ENCODE results near the gene SAMD11. TPM values are rescaled to one million over a fixed set of nuclear protein-coding genes. Genes with fewer than 3 reads are reported as not detected.

SAMD11 gene
- polyA plus RNA-seq, 2 of the 4 experiments (the other 2 are of a cell fraction): 22.4 to 52.8 TPM

- no peak for TF ChIP-seq CBX8 (IDR thresholded peaks at IDR 0.05)
- TF ChIP-seq RNF2 (IDR thresholded peaks at IDR 0.05; ENCODE audit: borderline replicate concordance, low read depth): no peak
- no peak for TF ChIP-seq CHD4 (IDR thresholded peaks at IDR 0.05; ENCODE audit: borderline replicate concordance)
- no peak for TF ChIP-seq BCL3 (IDR thresholded peaks at IDR 0.05)
- no peak for TF ChIP-seq TFCP2L1 (CRISPR knock-in tag; IDR thresholded peaks at IDR 0.05)
- TF ChIP-seq JUN (IDR thresholded peaks at IDR 0.05): no peak
- TF ChIP-seq ZNF302 (CRISPR knock-in tag; IDR thresholded peaks at IDR 0.05): no peak
- TF ChIP-seq E2F6 (IDR thresholded peaks at IDR 0.05; ENCODE audit: borderline replicate concordance, low read depth): no peak
- TF ChIP-seq MAX (IDR thresholded peaks at IDR 0.05): no peak
- TF ChIP-seq POLR2AphosphoS2 (conservative IDR thresholded peaks at IDR 0.05; ENCODE audit: low read length): no peak
- no peak for TF ChIP-seq BHLHE40 (IDR thresholded peaks at IDR 0.05; ENCODE audit: low read depth, low read length)
- no peak for TF ChIP-seq JUNB (IDR thresholded peaks at IDR 0.05)
- peaks cover 7% of the 10 kb centered on the region for H3K4me1 ChIP-seq
- WGBS (ENCODE audit: missing lambda C conversion rate): 84% methylated on average over 7 of the region's 7 CpGs
- ATAC-seq (no peak), DNase-seq (ENCODE audit: low read depth in 1 of 2, low spot score in 1 of 2) (no peak), FAIRE-seq (no peak)
- no peak overlapping the region for H3K27ac ChIP-seq
- ChIA-PET CTCF (interaction anchor here (1.7 to 4.9 kb wide), 6 partner anchors 9 to 299 kb away, joined by 5 to 48 read pairs (median 11); no protein-coding TSS in a partner anchor), POLR2A (no interaction called here)
- peaks cover 14% of the 10 kb centered on the region; the same call in 2 of the 3 replicates for H3K9me3 ChIP-seq
- no peak overlapping the region for H3K4me3 ChIP-seq
- H3K4me2 ChIP-seq: no peak overlapping the region
These were observed 68.6 kb downstream of the SAMD11 start for GRCh38 chr1:992362-992761.

GRCh38 chr1:993379-993995 is 69.8 kb downstream of the SAMD11 start:
- DNase-seq (ENCODE audit: low read depth in 1 of 2, low spot score in 1 of 2) (no peak), FAIRE-seq (no peak), ATAC-seq (peak; percentile 8 to 14; a peak in 3 of 6 replicates)
- ChIA-PET CTCF (interaction anchor here (2.4 to 4.9 kb wide), 4 partner anchors 8 to 12 kb away, joined by 7 to 48 read pairs (median 18); no protein-coding TSS in a partner anchor), POLR2A (no interaction called here)
- H3K9me3 ChIP-seq: peaks cover 14% of the 10 kb centered on the region; the same call in 2 of the 3 replicates
- H3K4me1 ChIP-seq: peaks cover 11% of the 10 kb centered on the region
- H3K4me3 ChIP-seq: no peak overlapping the region
- no peak for TF ChIP-seq USF2 (IDR thresholded peaks at IDR 0.05)
- no peak for TF ChIP-seq MAZ (IDR thresholded peaks at IDR 0.05; ENCODE audit: borderline replicate concordance, low read depth, low read length)
- no peak for TF ChIP-seq ESRRA (IDR thresholded peaks at IDR 0.05; ENCODE audit: borderline replicate concordance, low read length)
- no peak; the same call in 1 of the 2 replicates for TF ChIP-seq POLR2AphosphoS2 (conservative IDR thresholded peaks at IDR 0.05; ENCODE audit: low read length)
- no peak for TF ChIP-seq JUN (IDR thresholded peaks at IDR 0.05)
- no peak for TF ChIP-seq ZC3H11A (IDR thresholded peaks at IDR 0.05)
- TF ChIP-seq FOXS1 (CRISPR knock-in tag; IDR thresholded peaks at IDR 0.05): no peak
- no peak for TF ChIP-seq RFX5 (IDR thresholded peaks at IDR 0.05)
- no peak for TF ChIP-seq REST (IDR thresholded peaks at IDR 0.05)
- TF ChIP-seq SMC3 (IDR thresholded peaks at IDR 0.05): no peak
- TF ChIP-seq HEYL (CRISPR knock-in tag; IDR thresholded peaks at IDR 0.05): no peak
- H3K4me2 ChIP-seq: no peak overlapping the region
- H3K27ac ChIP-seq: no peak overlapping the region
- 69% methylated on average over 6 of the region's 15 CpGs for WGBS (ENCODE audit: missing lambda C conversion rate)

Small RNA genes lying within 50 kb of the gene (small RNA-seq; reads per million reads assigned to genes)
- gene AL645608.4: 0 reads per million in 6 experiments

Other genes with a start within 250 kb of the SAMD11 start
- gene OR4F16, start 237.3 kb upstream of the SAMD11 start, polyA plus RNA-seq (2011; rRNA removed): not detected in 2 replicates
- not detected in 3 replicates for gene OR4F16, start 237.3 kb upstream of the SAMD11 start, polyA plus RNA-seq (2017; fragmentation: RNase III; extraction: RNeasy Plus Mini Kit Qiagen cat#74134 plus additional on column Dnase treatment)
- 41.0 and 48.4 TPM in 2 replicates for gene NOC2L, start 35.3 kb downstream of the SAMD11 start, polyA plus RNA-seq (2011; rRNA removed)
- gene NOC2L, start 35.3 kb downstream of the SAMD11 start, polyA plus RNA-seq (2017; fragmentation: RNase III; extraction: RNeasy Plus Mini Kit Qiagen cat#74134 plus additional on column Dnase treatment): 68.1 to 81.6 TPM (median 73.5 TPM) in 3 replicates
- 5.7 and 8.5 TPM in 2 replicates for gene KLHL17, start 36.7 kb downstream of the SAMD11 start, polyA plus RNA-seq (2011; rRNA removed)
- gene KLHL17, start 36.7 kb downstream of the SAMD11 start, polyA plus RNA-seq (2017; fragmentation: RNase III; extraction: RNeasy Plus Mini Kit Qiagen cat#74134 plus additional on column Dnase treatment): 17.9 to 21.6 TPM (median 18.7 TPM) in 3 replicates
- 0.61 and 0.75 TPM in 2 replicates for gene PLEKHN1, start 42.6 kb downstream of the SAMD11 start, polyA plus RNA-seq (2011; rRNA removed)
- gene PLEKHN1, start 42.6 kb downstream of the SAMD11 start, polyA plus RNA-seq (2017; fragmentation: RNase III; extraction: RNeasy Plus Mini Kit Qiagen cat#74134 plus additional on column Dnase treatment): 3.2 to 3.6 TPM (median 3.4 TPM) in 3 replicates
- not detected in 2 replicates for gene PERM1, start 58.2 kb downstream of the SAMD11 start, polyA plus RNA-seq (2011; rRNA removed)
- 0.12 to 0.33 TPM (median 0.30 TPM) in 3 replicates for gene PERM1, start 58.2 kb downstream of the SAMD11 start, polyA plus RNA-seq (2017; fragmentation: RNase III; extraction: RNeasy Plus Mini Kit Qiagen cat#74134 plus additional on column Dnase treatment)
- 4.2 and 5.9 TPM in 2 replicates for gene HES4, start 76.2 kb downstream of the SAMD11 start, polyA plus RNA-seq (2011; rRNA removed)
- 8.4 to 9.6 TPM (median 8.8 TPM) in 3 replicates for gene HES4, start 76.2 kb downstream of the SAMD11 start, polyA plus RNA-seq (2017; fragmentation: RNase III; extraction: RNeasy Plus Mini Kit Qiagen cat#74134 plus additional on column Dnase treatment)
- gene ISG15, start 89.6 kb downstream of the SAMD11 start, polyA plus RNA-seq (2011; rRNA removed): 4.3 and 4.6 TPM in 2 replicates
- gene ISG15, start 89.6 kb downstream of the SAMD11 start, polyA plus RNA-seq (2017; fragmentation: RNase III; extraction: RNeasy Plus Mini Kit Qiagen cat#74134 plus additional on column Dnase treatment): 11.2 to 17.6 TPM (median 11.2 TPM) in 3 replicates
- 23.9 and 34.9 TPM in 2 replicates for gene AGRN, start 96.2 kb downstream of the SAMD11 start, polyA plus RNA-seq (2011; rRNA removed)
- gene AGRN, start 96.2 kb downstream of the SAMD11 start, polyA plus RNA-seq (2017; fragmentation: RNase III; extraction: RNeasy Plus Mini Kit Qiagen cat#74134 plus additional on column Dnase treatment): 88.0 to 95.3 TPM (median 90.9 TPM) in 3 replicates
- gene RNF223, start 150.4 kb downstream of the SAMD11 start, polyA plus RNA-seq (2011; rRNA removed): not detected in 2 replicates
- gene RNF223, start 150.4 kb downstream of the SAMD11 start, polyA plus RNA-seq (2017; fragmentation: RNase III; extraction: RNeasy Plus Mini Kit Qiagen cat#74134 plus additional on column Dnase treatment): 0.08 TPM in 1 of 3 replicates, not detected in the others
- gene C1orf159, start 192.2 kb downstream of the SAMD11 start, polyA plus RNA-seq (2011; rRNA removed): 3.2 and 4.0 TPM in 2 replicates
- gene C1orf159, start 192.2 kb downstream of the SAMD11 start, polyA plus RNA-seq (2017; fragmentation: RNase III; extraction: RNeasy Plus Mini Kit Qiagen cat#74134 plus additional on column Dnase treatment): 8.8 to 10.4 TPM (median 10.2 TPM) in 3 replicates
- gene TTLL10, start 250.0 kb downstream of the SAMD11 start, polyA plus RNA-seq (2011; rRNA removed): not detected in 2 replicates
- not detected in 3 replicates for gene TTLL10, start 250.0 kb downstream of the SAMD11 start, polyA plus RNA-seq (2017; fragmentation: RNase III; extraction: RNeasy Plus Mini Kit Qiagen cat#74134 plus additional on column Dnase treatment)